Thymus (tissue), 11 donors: ENCODE measurements around the gene CLEC16A. TPM values are rescaled to one million over a fixed set of nuclear protein-coding genes. Genes with fewer than 3 reads are reported as not detected.

Experiments
- DNase-seq, 9 donors: peaks; one replicate each; pipeline ENCODE4 v3.0.0-alpha.2; 2013; ENCODE audit warnings: low spot score in 9 of 9, low read depth in 6 of 9, missing footprints in 1 of 9
- H3K27ac ChIP-seq, 2 donors: one replicate each; pipeline ENCODE4 v1.5.1; 2013; ENCODE audit warnings: control low read depth in 1 of 2, low read depth in 1 of 2, low read length in 1 of 2, mild to moderate bottlenecking in 1 of 2, moderate library complexity in 1 of 2
- H3K27me3 ChIP-seq, 2 donors: one replicate each; pipeline ENCODE4 v1.5.1; 2013; ENCODE audit warnings: low read length in 1 of 2; ENCODE audit not compliant: control insufficient read depth in 2 of 2, insufficient read depth in 1 of 2
- H3K36me3 ChIP-seq, 2 donors: one replicate each; pipeline ENCODE4 v1.5.1; 2013; ENCODE audit warnings: low read length in 1 of 2, mild to moderate bottlenecking in 1 of 2, moderate library complexity in 1 of 2; ENCODE audit not compliant: control insufficient read depth in 2 of 2, insufficient read depth in 2 of 2
- H3K4me1 ChIP-seq, 2 donors: one replicate each; pipeline ENCODE4 v1.5.1; 2013; ENCODE audit warnings: low read length in 2 of 2; ENCODE audit not compliant: control insufficient read depth in 2 of 2, insufficient read depth in 2 of 2
- H3K4me3 ChIP-seq, 2 donors: one replicate each; pipeline ENCODE4 v1.5.1; 2013; ENCODE audit warnings: low read length in 2 of 2, control low read depth in 1 of 2, mild to moderate bottlenecking in 1 of 2
- H3K9me3 ChIP-seq, 2 donors: one replicate each; pipeline ENCODE4 v1.5.1; 2013; ENCODE audit warnings: low read length in 1 of 2, mild to moderate bottlenecking in 1 of 2; ENCODE audit not compliant: control insufficient read depth in 2 of 2, insufficient read depth in 1 of 2
- WGBS: extraction: QIAGEN DNeasy Blood & Tissue Kit; methylation state at CpG from one replicate; pipeline ENCODE4 v1.1.7; 2013; 5-methylcytosine and 5-hydroxymethylcytosine counted together
- polyA plus RNA-seq: library from polyadenylated mRNA; stranded (reverse); fragments of 200-250 nt; gene quantifications from one replicate; pipeline ENCODE4 v1.2.3, GENCODE V29; 2013
- total RNA-seq: library from RNA; stranded (reverse); fragments of 120-200 nt; gene quantifications from one replicate; pipeline ENCODE4 v1.2.4, GENCODE V29; 2013
- donor health status: healthy.

The CLEC16A gene
- total and polyA plus RNA-seq, 2 donors, result 18.8 to 19.9 TPM

DNA sequence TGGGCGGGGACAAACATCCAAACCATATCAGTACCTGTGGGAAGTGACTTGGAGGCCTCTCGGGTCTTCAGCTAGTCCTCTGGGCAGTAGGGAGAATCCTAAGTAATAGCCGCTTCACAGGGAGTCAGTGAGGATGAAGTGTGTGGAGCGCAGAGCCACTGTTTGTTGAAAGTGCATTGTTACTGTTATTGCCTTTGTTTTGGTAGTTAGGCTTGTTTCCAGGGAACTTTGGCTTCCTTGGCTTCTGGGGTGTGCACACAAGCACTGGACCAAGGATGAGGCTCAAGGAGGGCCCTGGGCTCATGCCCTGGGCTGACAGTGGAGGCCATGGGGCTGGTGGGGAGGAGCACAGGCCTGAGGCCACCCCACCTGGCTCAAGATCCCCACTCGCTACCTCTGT lies 141.6 kb downstream of the CLEC16A start:
- Histone ChIP-seq H3K4me1 (peaks cover 73 to 100% of the 10 kb centered on the region in 2 donors), H3K36me3 (peaks cover 7 to 10% of the 10 kb centered on the region in 2 donors), H3K4me3 (no peak overlapping the region), H3K9me3 (peaks cover 0 to 6% of the 10 kb centered on the region in 2 donors), H3K27ac (no peak overlapping the region), H3K27me3 (no peaks in the 10 kb centered on the region)
- WGBS, result 97% methylated on average over 5 of the region's 5 CpGs
- DNase-seq, result no peak

DNA sequence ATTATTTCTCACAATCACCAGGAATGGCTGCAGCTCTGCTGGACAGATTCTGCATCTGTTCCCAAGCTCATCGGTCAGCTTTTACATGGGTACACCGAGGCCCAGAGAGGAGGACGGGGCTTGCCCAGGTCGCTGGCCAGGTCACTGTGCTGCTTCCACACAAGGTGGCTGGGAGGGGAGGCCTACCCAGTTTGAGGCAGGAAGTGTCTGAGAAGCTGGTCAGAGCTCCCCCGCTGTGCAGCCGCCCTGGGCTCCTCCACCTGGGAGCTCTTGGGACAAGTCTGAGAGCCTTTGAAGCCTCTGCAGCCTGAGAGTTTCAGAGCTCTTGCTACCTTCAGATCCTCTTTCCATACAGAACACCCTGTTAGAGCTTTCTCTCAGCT lies 143.3 kb downstream of the CLEC16A start:
- 56% methylated on average over 6 of the region's 6 CpGs for WGBS
- Histone ChIP-seq H3K27me3 (no peaks in the 10 kb centered on the region), H3K4me3 (no peak overlapping the region), H3K4me1 (peaks cover 82 to 100% of the 10 kb centered on the region in 2 donors), H3K36me3 (peaks cover 7 to 10% of the 10 kb centered on the region in 2 donors), H3K27ac (peak overlapping the region; percentile 90 to 94), H3K9me3 (peaks cover 0 to 6% of the 10 kb centered on the region in 2 donors)
- DNase-seq, result no peak

DNA sequence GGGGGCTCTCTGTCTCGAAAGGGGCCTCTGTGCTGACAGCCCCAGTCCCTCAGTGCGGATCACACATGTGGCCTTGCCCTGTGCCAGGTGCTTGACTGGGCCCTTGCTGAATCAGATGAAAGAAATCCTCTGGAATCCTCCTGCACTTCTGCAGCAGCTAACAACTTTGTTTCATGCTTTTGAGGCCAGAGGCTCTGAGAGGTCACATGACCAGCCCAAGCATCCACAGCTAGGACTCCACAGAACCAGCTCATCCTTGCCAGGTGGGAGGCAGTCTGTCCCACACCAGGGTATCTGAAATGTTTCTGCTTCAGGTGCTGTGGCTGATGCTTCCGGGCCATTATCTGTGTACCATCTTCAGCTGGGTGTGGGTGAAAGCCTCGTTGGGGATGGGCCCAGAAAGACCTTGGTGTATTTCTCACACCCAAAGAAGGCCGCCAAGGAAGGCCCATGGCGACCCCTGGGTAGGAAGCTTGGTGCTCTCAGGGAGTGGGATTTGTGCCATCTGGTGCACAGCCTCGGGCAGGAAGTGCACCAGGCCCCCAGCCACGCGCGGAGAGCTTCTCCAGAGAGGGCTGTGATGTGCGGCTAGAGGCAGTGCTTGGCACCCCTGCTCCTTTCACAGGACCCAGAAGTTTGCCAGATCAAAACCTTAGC lies 143.8 kb downstream of the CLEC16A start:
- 9% methylated on average over 11 of the region's 11 CpGs for WGBS
- peaks cover 83 to 100% of the 10 kb centered on the region in 2 donors for H3K4me1 ChIP-seq
- no peaks in the 10 kb centered on the region for H3K27me3 ChIP-seq
- peak; percentile 62 to 93 (median 79) for DNase-seq
- peak overlapping the region in 1 of 2 donors; percentile 26 for H3K4me3 ChIP-seq
- H3K27ac ChIP-seq, result peak overlapping the region; percentile 90 to 94
- peaks cover 0 to 6% of the 10 kb centered on the region in 2 donors for H3K9me3 ChIP-seq
- H3K36me3 ChIP-seq, result peaks cover 7 to 10% of the 10 kb centered on the region in 2 donors

DNA sequence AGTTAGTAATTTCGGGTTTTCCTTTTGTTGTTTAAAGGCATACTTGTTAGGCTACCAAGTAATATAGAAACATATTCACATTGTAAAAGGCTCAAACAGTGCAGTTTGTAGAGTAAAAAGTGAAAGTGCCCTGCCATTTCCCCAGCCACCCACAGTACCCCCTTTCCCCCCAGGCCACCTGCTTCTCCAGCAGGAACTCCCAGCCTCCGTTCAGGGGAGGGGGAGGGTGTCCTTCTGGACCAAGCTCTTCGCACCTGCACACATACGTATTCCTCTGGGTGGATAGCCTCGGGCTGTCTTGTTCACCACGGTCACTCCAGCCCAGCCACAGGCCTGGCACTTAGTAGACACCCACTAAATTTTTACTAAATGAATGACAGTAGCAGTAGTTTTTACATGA lies 144.5 kb downstream of the CLEC16A start:
- 10% methylated on average over 6 of the region's 6 CpGs for WGBS
- Histone ChIP-seq H3K27ac (peak overlapping the region; percentile 90 to 94), H3K4me3 (peak overlapping the region in 1 of 2 donors; percentile 26), H3K27me3 (no peaks in the 10 kb centered on the region), H3K36me3 (peaks cover 7 to 10% of the 10 kb centered on the region in 2 donors), H3K4me1 (peaks cover 82 to 100% of the 10 kb centered on the region in 2 donors), H3K9me3 (peaks cover 0 to under 1% of the 10 kb centered on the region in 2 donors)
- peak in 3 of 9 donors; percentile 33 to 58 (median 57) for DNase-seq

DNA sequence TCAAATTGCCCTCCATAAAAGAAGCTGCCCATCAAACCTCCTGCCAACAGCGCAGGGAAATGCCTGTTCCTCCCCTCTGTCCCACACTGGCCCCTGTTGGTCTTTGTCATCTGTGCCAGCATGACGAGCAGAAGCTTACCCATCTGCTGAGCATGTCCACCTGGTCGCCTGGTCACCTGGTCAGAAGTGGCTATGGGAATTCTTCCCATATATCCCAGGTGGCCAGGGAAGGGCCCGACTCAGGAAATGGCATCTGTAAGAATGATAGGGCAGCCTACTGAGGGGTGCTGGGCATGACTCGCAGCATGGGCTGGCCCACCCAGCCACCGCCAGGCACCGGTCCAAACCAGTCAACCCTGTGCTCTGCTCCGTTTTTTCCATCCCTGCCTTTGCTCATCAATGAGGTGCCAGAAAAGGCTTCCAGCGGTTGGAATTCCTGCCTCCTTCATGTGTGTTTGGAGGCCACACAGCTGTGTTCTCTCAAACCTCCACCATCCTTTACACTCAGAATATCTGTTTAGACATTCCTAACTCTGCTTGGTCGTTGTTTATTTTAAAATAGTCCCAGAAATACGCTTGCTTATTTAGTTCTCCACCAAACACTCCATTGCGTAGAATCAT lies 145.2 kb downstream of the CLEC16A start:
- H3K9me3 ChIP-seq, result no peaks in the 10 kb centered on the region
- peaks cover 7 to 10% of the 10 kb centered on the region in 2 donors for H3K36me3 ChIP-seq
- H3K4me1 ChIP-seq, result peaks cover 81 to 100% of the 10 kb centered on the region in 2 donors
- H3K27me3 ChIP-seq, result no peaks in the 10 kb centered on the region
- 93% methylated on average over 12 of the region's 12 CpGs for WGBS
- no peak for DNase-seq
- peak overlapping the region; percentile 90 to 94 for H3K27ac ChIP-seq
- no peak overlapping the region for H3K4me3 ChIP-seq

DNA sequence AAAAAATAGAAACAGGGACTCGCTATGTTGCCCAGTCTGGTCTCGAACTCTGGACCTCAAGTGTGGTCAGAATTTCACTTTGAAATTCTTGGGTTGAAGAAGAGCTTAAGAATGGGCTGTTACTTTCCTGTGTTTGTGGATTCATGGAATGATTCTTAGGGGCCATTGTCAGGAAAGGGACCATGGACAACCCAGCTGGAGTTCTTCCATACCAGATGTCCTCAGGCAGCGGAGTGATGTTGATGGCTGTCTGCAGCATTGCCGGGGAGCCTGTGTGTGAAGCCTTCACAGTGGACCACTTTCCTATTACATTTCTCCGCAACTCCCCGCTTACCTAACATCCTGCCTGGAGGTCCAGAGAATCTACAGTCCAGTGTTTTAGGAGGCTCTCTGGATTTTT lies 145.9 kb downstream of the CLEC16A start:
- no peak overlapping the region for H3K4me3 ChIP-seq
- no peaks in the 10 kb centered on the region for H3K27me3 ChIP-seq
- peaks cover 2 to 6% of the 10 kb centered on the region in 2 donors for H3K36me3 ChIP-seq
- no peaks in the 10 kb centered on the region for H3K9me3 ChIP-seq
- peak overlapping the region in 1 of 2 donors; percentile 94 for H3K27ac ChIP-seq
- no peak for DNase-seq
- H3K4me1 ChIP-seq, result peaks cover 83 to 100% of the 10 kb centered on the region in 2 donors
- 99% methylated on average over 6 of the region's 6 CpGs for WGBS

DNA sequence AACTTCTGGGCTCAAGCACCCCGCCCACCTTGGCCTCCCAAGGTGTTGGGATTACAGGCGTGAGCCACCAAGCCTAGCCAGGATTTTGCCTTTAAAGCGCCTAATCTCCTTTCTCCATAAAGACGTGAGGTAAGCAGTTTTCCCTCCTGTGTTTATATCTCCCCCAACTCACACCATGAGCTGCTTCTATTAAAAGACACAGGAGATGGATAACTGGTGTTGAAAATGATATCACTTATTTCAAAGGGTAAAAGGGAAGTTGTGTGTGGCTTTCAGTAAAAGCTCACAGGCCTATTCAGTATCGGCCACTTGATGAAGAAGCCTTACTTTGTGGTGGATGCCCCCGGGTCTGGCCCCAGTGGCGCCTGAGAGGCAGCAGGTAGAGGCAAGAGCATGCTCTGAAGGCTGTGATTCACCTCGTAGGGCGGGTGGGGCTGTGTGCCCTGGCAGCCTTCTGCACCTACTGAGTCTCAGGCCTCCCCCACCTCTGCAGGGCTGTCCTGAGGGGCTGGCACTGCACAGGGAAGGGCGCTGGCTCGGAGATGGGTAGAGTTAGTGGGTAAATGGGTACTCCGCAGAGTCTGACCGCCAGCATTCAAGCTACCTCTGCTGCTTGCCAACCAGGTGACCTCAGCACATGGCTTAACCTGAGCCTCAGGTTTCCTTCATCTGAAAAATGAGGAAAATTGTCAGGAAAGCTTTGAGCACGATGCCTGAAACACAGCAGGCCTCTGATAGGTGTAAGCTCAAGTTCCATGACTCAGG lies 146.8 kb downstream of the CLEC16A start:
- Histone ChIP-seq H3K27ac (peak overlapping the region; percentile 19 to 98), H3K27me3 (no peaks in the 10 kb centered on the region), H3K36me3 (peaks cover 0 to 3% of the 10 kb centered on the region in 2 donors), H3K4me1 (peaks cover 87 to 100% of the 10 kb centered on the region in 2 donors), H3K9me3 (no peaks in the 10 kb centered on the region), H3K4me3 (no peak overlapping the region)
- no peak for DNase-seq
- WGBS, result 61% methylated on average over 14 of the region's 14 CpGs

DNA sequence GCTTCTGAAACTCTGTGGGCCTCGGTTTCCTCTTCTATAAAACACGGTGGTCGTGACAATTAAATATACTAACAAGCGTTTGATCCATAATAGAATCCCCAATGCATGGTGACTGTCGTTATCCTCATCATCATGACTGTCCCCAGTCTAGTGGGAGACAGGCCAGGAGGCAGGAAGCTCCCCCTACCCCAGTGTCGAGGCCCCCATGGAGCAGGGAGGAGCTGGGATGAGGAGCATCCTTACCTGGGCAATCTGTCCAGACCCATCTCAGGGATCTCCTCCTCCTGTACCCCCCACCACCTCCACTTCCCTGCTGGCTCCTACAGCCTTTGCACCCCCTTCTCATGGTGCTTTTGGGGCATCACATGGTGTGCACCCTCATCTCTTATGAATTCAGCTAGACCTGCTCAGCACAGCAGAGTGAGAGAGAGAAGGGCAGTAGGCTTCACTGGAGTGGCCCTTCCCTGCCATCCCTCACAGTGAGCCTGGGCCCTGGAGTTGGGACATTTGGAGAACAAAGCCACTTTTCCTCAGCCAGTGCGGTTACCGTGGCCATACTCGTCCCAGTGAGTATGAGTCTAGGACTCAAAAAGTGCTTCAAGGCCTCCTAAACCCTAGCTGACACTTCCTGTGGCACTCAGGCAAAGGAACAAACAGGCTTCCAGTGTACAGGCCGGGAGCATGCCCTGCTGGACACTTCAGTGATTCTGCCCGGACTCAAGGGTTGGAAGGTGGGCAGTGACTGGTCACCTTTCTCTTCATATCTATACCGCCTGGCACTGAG lies 148.6 kb downstream of the CLEC16A start:
- peaks cover 0 to 3% of the 10 kb centered on the region in 2 donors for H3K36me3 ChIP-seq
- WGBS, result 87% methylated on average over 12 of the region's 12 CpGs
- DNase-seq, result peak in 1 of 9 donors; percentile 57
- H3K27ac ChIP-seq, result peak overlapping the region; percentile 93 to 98
- no peak overlapping the region for H3K4me3 ChIP-seq
- H3K9me3 ChIP-seq, result no peaks in the 10 kb centered on the region
- no peaks in the 10 kb centered on the region for H3K27me3 ChIP-seq
- H3K4me1 ChIP-seq, result peaks cover 90 to 100% of the 10 kb centered on the region in 2 donors
